ENCODE results near the gene TUFT1.
"Not testable (repeated sequence)": the region's sequence is repeated elsewhere in the genome, so short reads cannot be mapped to it uniquely, and the experiment has no call there.

Gene TUFT1

DNA sequence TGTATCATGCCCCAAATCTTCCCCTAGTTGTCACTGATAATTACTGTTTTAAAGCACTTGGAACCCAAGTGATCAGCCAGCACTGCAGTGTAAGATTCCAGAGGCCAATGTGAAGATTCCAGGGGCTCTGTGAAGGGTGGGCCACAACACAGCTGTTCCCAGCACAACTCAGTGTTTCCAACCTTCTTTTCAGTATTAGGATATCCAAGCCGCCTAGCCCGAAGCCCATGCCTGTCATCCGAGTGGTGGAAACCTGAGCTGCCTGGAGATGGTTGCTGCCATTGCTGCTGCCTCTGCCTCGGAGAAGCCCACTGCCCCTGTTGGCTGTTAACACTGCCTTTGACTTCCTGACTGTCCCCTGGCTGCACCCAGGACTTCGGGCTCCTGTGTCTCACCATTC, 41.3 kb downstream of the TUFT1 start:
- no peak for DNase-seq (ENCODE audit: low spot score)

DNA sequence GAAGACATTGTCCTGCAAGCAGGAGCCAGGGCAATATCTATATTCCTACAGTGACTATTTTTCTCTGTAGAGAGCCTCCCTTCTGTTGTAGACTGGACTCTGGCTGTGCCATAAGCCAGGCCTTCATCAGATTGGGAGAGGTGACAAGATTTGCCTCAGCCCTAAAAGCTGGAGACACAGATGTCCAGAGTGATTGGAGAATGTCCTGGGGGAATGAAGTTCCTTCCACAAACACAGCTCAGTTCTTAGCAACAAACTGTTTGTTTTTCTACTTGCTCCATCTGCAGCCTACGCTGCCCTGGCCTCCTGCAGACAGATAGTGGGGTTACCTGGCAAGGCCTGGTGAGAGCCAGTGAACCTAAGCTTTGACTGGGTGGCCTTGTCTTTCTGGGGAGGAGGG, 41.8 kb downstream of the TUFT1 start:
- no peak for DNase-seq (ENCODE audit: low spot score)

DNA sequence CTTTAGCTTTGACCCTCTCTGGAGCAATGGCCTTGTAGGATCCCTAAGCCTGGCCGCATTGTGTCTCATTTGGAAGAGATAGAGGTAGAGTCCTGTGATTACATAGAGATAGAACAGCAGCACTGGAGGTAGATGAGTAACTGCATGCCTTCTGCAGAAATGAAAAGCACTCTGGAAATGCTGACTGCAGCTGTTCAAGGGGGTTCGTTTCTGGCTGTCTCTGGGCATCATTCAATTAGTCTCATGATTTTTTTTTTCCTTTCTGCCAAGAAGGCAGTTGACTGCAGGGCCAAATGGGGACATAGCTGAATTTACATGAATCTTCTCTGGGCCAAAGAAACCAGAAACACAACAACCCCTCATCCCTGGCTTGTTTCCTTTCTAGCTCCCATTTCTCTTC, 43.7 kb downstream of the TUFT1 start:
- no peak for DNase-seq (ENCODE audit: low spot score)

DNA sequence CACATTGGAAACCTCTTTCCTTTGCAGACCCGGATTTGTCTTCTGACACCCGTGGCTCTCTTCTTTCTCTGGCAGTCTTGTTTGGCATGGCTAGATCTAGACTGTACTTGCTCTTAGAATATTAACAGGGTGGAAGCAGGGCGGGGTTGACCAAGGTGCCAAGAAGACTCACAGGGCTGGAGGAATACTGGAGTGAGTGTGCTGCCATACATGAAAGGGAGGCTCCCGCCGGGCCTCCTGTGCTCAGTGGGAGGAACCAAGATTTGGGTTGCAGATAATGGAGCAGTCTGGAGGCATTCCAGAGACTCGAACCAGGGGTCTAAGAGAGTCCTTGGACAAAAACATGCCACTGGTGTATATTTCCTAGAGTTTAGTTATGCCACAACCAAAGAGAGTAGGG, 44.2 kb downstream of the TUFT1 start:
- no peak for DNase-seq (ENCODE audit: low spot score)

DNA sequence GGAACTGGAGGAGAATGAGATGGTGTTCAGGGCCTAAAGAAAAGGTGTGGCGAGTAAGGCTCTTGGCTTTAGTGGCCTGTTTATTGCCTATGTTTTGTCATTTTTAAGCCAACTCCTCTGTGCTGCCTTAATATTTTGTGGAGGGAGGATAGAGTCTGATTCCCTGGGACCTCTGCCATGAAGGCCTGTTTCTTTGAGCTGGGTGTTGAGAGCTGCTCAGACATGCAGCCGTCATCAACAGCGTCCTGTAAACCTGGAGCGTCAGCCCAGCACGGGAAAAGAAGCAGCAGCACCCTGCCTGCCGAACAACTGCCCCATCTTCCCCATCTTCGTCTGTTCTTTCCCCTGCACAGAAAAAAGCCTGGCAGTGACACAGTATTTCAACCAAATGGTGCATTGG, 44.7 kb downstream of the TUFT1 start:
- DNase-seq (ENCODE audit: low spot score): no peak

DNA sequence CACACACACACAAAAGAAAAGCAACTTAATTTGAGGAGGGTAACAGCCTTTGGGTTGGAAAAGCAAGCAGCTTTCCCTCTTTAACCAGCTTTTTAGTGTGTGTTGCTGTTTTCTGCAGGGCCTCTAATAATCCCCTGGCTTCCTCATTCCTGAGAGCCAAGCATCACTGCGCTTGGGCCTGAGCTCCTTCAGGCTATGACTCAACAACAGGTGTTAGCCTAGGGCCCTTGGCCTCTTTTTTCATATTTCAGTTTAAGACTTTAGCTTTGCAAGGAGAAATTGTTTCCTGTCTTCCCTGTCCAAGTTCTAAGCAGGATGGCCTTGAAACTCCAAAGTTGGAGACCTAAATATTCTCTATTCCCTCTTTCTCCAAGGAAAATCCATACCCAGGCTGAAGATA, 45.5 kb downstream of the TUFT1 start:
- peak; percentile 26 for DNase-seq (ENCODE audit: low spot score)

DNA sequence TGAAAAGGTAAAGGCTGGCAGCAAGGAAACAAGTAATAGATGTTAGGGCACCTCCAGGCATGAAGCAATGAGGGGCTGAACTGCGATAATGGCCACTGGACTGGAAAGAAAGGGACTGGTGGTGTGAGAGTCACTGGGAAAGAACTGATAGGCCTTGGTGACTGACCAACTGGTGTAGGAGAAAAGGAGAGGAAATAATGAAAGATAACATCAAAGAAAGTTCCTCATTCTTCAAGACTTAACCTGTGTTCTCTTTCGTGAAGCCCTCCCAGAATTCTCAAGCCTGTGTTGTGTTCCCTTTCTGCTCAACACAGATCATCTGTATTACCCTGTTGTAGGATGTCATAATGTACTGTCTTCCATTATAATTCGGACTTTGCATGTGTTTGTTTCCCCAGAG, 50.9 kb downstream of the TUFT1 start:
- DNase-seq (ENCODE audit: low spot score): no peak

DNA sequence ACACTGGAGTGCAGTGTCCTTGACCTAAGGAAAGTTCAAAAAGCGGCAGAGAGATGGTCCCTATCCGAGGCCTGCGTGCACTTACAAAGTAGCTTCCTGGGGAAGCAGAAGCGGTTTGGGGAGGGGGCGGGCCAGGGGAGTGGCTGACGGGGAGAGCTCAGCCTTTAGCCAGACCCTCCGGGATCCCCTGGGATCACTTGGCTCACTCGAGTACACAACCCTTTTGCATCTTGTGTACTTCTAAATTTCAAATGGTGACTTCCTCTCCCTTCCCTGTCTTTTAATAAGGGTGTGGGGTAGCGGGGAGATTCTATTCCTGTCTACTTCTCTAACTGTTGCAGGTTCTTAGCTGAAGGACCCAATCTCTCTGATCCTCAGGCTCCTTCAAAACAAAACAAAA, 53.6 kb downstream of the TUFT1 start:
- DNase-seq (ENCODE audit: low spot score): no peak

DNA sequence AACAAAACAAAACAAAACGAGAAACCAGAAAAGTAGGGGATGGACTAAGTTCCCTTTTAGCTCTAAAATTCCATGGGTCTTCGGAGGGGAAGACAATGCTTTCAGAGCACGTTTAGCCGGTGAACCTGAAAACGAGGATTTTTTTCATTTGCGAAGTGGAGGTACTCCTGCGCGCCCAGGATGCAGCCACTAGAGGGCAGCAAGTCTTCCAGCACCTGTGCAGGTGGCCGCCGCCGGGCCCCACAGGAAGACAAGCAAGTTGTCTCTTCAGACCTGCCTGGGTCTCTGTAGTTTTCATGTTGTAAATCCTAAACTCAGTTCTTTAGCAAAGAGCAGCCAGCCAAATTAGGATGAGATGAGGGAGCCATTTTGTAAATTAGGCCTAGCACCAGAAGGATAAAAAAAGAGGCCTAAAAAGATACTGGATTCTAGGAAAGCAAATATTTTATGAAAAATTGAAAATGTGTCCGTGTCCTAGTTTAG, 54.1 kb downstream of the TUFT1 start:
- peak; percentile 66 for DNase-seq (ENCODE audit: low spot score)

DNA sequence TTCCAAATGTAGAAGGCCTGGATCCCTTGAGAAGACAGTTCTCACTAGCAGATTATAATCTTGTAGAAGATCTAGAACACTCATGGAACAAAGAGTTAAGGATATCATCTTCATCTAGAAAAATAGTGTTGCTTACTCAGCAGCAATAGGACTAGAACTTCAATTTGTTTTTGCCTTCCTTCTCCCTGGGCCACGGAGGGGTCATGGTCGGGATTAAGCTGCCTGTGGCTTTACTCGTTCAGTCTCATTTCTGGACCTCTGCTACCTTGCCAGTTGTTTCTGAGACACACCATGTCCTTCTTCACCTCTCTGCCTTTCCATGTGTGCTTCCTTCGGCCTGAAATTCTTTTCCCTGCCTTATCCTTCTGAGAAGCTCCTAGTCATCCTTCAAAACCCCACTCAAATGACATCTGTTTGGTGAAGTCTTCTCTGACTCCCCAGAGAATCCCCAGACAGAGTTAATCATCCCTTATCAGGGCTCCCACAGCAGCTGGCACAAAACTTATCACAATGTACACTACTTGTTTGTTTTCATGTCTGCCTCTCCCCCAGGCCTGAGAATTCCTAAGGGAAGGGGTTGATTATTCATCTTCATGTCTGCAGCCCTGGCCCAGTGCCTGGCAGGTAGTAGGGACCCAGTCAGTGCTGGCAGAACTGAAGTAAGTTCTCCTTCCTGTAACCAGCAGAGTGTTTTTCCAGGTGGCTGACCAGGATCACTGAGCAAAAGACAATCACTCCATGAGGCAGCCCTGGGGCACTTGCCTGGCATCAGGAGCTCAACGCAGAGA, 56.3 kb downstream of the TUFT1 start:
- no peak for DNase-seq (ENCODE audit: low spot score)

DNA sequence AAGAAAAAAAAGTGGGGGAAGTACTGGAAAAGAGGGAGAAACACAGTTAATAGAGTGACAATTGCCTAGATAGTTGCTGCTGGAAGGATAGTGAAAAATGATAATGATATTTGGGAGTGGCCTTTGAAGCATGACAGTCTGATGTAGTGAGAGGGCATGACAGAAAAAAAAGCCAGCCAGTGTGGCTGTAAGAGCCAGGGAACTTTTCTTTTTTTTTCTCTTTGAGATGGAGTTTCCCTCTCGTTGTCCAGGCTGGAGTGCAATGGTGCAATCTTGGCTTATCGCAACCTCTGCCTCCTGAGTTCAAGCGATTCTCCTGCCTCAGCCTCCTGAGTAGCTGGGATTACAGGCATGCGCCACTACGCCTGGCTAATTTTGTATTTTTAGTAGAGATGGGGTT, 62.4 kb downstream of the TUFT1 start:
- not testable (repeated sequence) for DNase-seq (ENCODE audit: low spot score)

DNA sequence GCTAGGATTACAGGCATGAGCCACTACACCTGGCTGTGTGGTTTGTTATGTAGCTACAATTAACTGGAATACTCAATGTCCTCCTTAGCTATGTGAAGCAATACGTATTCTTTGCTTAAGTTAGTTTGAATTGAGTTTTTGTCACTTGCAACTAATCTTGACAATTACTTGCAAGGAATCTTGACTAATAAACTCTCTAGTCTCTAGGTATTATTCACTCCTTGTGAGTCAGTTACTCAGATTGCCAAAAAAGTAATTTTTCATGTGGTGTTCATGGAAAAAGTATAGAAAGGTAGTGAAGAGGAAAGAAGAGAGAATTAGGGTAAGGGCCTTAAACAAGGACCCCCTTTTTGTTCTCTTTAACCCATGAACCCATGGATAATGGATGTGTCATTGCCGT, 64.2 kb downstream of the TUFT1 start:
- DNase-seq (ENCODE audit: low spot score): no peak

DNA sequence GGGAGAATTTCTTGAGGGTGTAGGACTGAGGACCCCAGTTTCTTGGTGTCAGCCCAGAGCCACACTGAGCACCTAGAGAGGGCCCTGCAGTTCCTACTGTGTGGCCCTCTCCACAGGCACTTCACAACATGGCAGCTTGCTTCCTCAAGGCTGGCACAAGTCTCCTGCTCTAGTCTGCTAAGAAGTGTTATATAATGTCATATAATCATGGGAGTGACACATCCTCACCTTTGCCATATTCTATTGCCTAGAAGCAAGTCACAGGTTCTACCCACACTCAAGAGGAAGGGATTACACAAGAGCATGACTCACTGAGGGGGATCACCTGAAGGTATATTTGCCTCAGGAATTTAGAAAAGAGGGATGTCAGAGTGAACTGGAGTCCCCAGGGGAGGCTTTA, 66.3 kb downstream of the TUFT1 start:
- no peak for DNase-seq (ENCODE audit: low spot score)

DNA sequence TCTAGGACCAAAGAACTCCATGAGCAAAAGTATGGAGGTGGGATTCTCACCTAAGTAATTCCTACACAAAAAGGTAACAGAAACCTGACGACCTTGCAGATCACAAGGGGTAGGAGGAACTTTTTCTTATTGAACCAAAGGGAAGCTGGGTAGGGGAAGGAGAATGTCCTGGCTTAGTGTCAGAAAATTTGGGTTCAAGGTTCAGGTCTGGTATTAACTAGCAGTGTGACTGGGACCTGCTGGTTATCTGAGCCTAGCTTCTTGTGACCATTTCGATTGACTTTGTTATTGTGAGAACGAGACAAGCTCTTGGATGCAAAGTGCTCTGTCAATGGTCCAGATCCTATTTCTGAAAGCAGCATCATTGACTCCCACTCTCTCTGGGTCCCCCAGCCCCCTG, 66.7 kb downstream of the TUFT1 start:
- no peak for DNase-seq (ENCODE audit: low spot score)

DNA sequence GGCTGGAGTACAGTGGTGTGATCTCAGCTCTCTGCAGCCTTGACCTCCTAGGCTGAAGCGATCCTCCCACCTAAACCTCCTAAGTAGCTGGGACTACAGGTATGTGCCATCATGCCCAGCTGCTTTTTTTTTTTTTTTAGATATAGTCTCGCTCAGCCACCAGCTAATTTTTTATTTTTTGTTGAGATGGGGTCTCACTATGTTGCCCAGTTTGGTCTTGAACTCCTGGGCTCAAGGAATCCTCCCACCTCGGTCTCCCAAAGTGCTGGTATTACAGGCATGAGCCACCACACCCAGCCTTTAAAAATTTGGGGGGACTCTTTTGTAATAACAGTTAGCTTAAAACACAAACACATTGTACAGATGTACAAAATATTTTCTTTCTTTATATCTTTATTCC, 70.0 kb downstream of the TUFT1 start:
- no peak for DNase-seq (ENCODE audit: low spot score)

DNA sequence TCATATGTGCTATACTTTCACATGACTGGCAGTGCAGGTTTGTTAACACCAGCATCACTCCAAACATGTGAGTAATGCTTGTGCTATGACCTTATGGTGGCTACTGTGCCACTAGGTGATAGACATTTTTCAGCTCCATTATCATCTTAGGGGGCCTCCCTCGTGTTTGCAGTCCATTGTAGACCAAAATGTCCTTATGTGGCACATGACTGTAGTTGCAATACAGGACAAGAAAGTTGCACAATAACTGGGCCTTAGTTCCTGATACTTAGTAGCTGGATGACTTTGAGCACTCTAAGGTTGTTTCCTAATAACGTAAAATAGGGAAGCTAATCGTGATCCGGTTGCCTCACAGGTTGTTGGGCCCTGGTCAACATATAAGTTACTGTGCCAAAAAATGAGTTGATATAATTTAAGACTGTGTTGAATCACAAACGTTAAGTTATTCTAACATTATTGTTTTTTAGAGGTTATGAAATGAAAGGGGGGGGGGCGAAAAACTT, 71.2 kb downstream of the TUFT1 start:
- DNase-seq (ENCODE audit: low spot score): peak; percentile 27

DNA sequence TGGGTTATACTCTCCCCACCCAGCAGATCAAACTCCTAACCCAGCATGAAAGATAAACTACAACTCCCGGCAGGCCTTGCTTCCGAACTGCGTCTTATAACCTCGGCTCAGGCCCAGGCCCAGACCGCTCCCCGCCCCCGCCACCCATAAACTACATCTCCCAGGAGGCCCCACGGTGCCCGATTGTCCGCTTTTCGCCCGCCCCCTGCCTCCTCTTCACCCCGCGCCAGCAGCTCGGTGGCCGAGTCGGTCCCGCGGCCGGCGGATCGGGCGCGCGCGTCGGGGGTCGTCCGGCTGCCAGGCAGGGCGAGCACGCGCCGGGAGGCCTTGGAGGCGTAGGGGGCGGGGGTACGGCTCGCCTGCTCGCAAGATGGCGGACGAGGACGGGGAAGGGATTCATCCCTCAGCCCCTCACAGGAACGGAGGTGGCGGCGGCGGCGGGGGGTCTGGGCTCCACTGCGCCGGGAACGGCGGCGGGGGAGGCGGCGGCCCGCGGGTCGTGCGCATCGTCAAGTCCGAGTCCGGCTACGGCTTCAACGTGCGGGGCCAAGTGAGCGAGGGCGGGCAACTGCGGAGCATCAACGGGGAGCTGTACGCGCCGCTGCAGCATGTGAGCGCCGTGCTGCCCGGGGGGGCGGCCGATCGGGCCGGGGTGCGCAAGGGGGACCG, 71.9 kb downstream of the TUFT1 start, which contains the start of gene SNX27:
SNX27 (plus strand) TSS at position 219 of the 669 bp plus-strand sequence; CDS start at position 371, 152 bp downstream.
- DNase-seq (ENCODE audit: low spot score): peak; percentile 95

DNA sequence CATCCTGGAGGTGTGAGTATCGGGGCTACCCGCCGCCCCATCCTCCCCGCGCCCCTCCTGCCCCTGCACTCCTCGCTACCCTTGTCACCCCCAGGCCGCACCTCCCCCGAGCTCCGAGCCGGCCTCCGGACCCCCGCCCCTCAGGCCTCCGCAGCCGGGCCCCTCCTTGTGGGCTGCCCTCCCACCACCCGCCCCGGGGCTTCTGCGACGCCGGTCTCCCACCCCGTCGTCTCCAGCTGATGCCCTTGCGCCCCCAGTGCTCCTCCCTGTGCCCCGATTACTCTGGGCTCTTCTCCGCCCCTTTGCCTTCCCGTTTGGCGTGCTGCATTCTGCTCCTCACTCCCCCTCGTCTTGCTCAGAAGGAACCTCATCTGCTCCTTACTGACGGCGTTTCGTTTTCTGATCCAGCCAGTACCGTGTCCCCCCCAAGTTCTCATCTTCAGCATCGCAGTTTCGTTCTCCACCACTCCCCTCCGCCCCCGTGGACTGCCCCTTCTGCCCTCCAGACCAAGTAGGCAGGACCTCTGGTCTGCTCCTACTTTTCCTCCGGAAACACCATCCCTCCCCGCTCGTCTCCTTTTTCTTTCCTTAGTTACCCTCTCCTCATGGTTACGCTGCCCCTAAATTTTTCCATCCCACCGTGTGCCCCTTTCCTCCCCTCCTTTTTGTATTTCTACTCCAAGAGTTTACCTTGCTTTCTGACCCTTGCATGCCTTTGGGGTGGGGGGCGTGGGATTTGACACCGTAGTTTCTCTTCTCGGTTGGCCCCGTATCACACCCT, 72.6 kb downstream of the TUFT1 start:
- DNase-seq (ENCODE audit: low spot score): peak; percentile 48

DNA sequence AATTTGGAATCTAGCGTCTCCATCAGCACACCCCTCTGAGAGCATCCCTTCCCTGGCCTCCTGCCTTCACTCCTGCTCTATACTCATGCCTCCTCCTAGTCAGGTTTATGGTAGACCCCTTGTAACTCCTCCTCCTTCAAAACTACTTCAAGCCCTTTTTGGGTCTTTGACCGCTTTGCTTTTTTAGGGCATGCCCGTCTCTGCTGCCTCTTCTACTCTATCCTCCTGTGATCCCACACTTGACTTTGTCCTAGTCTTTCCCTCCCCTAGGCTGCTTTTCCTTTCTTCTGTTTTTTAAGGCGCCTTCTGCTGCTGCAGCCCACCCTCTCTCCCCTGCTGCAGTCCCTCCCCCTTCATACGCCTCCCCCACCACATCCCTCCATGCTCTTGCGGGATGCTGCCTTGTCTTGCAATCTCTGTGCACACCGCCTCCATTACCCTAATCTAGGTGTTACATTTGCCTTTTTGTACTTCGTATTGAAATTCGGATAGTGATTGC, 73.2 kb downstream of the TUFT1 start:
- peak; percentile 14 for DNase-seq (ENCODE audit: low spot score)

DNA sequence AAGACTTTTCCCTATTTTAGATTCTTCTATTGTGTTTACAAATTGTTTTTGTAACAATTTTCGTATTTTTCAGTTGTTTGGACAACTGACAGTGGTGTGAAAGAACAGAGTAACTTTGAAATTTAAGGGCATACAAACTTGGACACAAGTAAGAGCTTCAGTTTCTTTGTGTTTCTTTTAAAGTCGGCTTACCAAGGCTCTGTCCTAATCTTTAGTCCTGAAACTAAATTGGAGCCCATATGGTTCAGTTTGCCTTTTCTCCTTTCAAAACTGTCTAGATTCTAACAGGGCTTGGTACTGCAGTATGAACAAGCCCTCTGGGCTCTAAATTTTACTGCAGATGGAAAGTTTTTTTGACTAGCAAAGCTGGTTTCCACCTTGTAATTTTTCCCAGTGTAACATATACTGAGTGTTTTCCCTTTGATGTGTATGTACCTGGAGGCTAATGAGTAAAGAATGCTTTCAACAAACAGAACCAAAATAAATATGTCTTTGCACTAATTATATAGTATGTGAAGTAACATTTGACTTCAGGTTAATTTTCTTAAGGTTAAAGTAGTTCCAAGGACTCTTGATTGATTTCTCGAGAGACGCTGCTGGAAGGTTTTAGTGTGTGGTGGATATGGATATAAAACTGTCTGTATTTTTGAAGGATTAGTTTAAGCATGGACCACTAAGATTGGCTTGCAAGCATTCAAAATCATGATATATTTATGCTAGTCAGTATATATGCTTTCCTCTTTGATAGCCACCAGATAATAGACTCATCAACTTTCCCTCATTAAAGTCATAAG, 75.8 kb downstream of the TUFT1 start:
- no peak for DNase-seq (ENCODE audit: low spot score)

DNA sequence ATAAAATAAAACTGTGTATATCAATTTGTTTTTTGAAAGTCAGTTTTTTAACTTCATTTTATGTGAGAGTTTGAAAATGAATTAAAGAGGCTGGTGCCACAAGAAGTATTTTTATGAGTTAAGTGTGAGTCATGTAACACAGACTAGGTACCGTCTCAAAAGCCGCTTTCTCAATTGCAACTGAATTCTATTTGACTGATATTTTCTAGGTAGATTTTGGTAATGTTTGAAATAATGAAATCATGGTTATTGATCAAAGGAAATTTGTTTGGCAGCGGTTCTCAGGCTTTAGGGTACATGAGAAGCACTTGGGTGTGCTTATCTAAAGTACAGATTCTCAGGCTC, 76.4 kb downstream of the TUFT1 start:
- DNase-seq (ENCODE audit: low spot score): peak; percentile 18

DNA sequence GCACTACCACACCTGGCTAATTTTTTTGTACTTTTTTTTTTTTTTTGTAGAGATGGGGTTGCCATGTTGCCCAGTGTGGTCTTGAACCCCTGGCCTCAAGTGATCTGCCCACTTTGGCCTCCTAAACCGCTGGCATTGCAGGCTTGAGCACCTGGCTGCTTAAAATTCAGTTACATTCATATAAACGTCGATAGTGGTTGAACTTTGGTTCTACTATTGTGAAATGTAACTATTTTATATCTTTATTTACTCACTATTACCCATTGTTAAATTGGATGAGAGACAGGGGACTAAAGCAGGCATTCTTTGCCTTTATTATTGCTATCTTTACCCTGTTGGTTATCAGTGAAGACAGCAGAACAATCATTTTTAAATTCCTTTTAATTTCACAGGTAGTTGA, 77.9 kb downstream of the TUFT1 start:
- DNase-seq (ENCODE audit: low spot score): no peak

Data from GM03348 (cell line).